Measurements from ENCODE around the gene TBL1XR1. TPM values are rescaled to one million over a fixed set of nuclear protein-coding genes. Genes with fewer than 3 reads are reported as not detected.

Gene TBL1XR1
- total RNA-seq, 1 experiment from 2014 or later, result 175 TPM

- Histone ChIP-seq H2BK120ac (ENCODE audit: low read depth, low read length, poor library complexity, severe bottlenecking) (no peak overlapping the region), H3K18ac (ENCODE audit: insufficient read length, low read depth, low read length) (no peak overlapping the region), H3T11ph (ENCODE audit: low read length) (no peak overlapping the region), H3K23ac (ENCODE audit: insufficient read length, low read depth, low read length) (no peak overlapping the region), H3K9ac (ENCODE audit: extremely low read depth, insufficient read length, low read length) (no peak overlapping the region), H3K14ac (ENCODE audit: insufficient read depth, low read length) (no peak overlapping the region), H3K4me2 (ENCODE audit: insufficient read depth, insufficient read length, low read length) (no peak overlapping the region), H2AFZ (ENCODE audit: low read length) (no peak overlapping the region), H4K20me1 (ENCODE audit: control insufficient read depth, insufficient read depth, insufficient read length) (no peaks in the 10 kb centered on the region), H3K9me3 (ENCODE audit: control insufficient read depth, low read depth, low read length) (no peaks in the 10 kb centered on the region), H2BK12ac (ENCODE audit: insufficient read length, low read depth, low read length) (no peak overlapping the region), H4K5ac (ENCODE audit: insufficient read length, low read depth, low read length) (no peak overlapping the region), H3K79me2 (ENCODE audit: insufficient read depth, low read length) (peaks cover 80% of the 10 kb centered on the region; the same call in 1 of the 2 replicates), H2BK5ac (ENCODE audit: insufficient read length, low read length) (no peak overlapping the region), H3K4ac (ENCODE audit: low read depth, low read length) (no peak overlapping the region), H3K56ac (ENCODE audit: insufficient read length, low read depth, low read length) (no peak overlapping the region), H3K27ac (ENCODE audit: insufficient read length, low read depth, low read length) (no peak overlapping the region), H3K23me2 (ENCODE audit: insufficient read length, low read depth, low read length, poor library complexity, severe bottlenecking) (no peaks in the 10 kb centered on the region), H4K8ac (replicated peaks; ENCODE audit: insufficient read length, low read depth, low read length) (no peak overlapping the region), H3K27me3 (ENCODE audit: insufficient read depth, low read length) (no peaks in the 10 kb centered on the region), H3K4me1 (ENCODE audit: insufficient read depth, low read length) (peaks cover 5% of the 10 kb centered on the region; the same call in 1 of the 2 replicates), H4K91ac (ENCODE audit: insufficient read length, low read depth, low read length) (no peak overlapping the region), H2BK15ac (ENCODE audit: low read depth, low read length) (no peak overlapping the region), H2AK5ac (ENCODE audit: insufficient read length, low read length) (no peak overlapping the region), H3K79me1 (ENCODE audit: insufficient read depth, low read depth, low read length, poor library complexity, severe bottlenecking) (peaks cover under 1% of the 10 kb centered on the region), H2BK20ac (ENCODE audit: low read depth, low read length, poor library complexity, severe bottlenecking) (no peak overlapping the region)
- no peak for TF ChIP-seq CTCF (conservative IDR thresholded peaks at IDR 0.05)
- Mint-ChIP-seq H3K4me3 (no peak overlapping the region), H3K27me3 (ENCODE audit: low read depth) (no peaks in the 10 kb centered on the region), H3K36me3 (ENCODE audit: insufficient read depth in 1 of 3, low read depth in 3 of 3) (peaks cover 0 to 11% (median 9%) of the 10 kb centered on the region in 3 experiments; a peak in 5 of 7 replicates), H3K27ac (peak overlapping the region in 2 of 3 experiments; percentile 11 to 55; a peak in 5 of 7 replicates), H3K4me1 (peaks cover 53 to 54% of the 10 kb centered on the region in 2 experiments), H3K9me3 (no peaks in the 10 kb centered on the region; a peak in 1 of 5 replicates)
- no CpG with 5 or more reads among the region's 10 CpGs for WGBS (ENCODE audit: extremely low coverage, insufficient read length, low lambda C conversion rate)
- DNase-seq, result no peak
Measured at GRCh38 chr3:177179281-177180067, 17.8 kb downstream of the TBL1XR1 start.

All from H9 (cell line).